Adrenal gland (tissue), 5 donors: Measurements from ENCODE around the gene INSR.

ENCODE experiments used
- CTCF ChIP-seq, 6 experiments: fragments of 450-650 bp in 4 of 6; fragments of 200-600 bp in 2 of 6; sonication (generic) in 1 of 6; IDR thresholded peaks; 1 replicate in 5 of 6; 2 replicates in 1 of 6; pipeline versions ENCODE4 v1.5.1 to v1.8.0; 2016 to 2021; ENCODE audit warnings: antibody characterized with exemption in 6 of 6, mild to moderate bottlenecking in 2 of 6, moderate library complexity in 1 of 6
- POLR2A ChIP-seq, 2 donors: fragments of 450-650 bp; IDR thresholded peaks; one replicate each; pipeline ENCODE4 v1.6.1; 2017; ENCODE audit warnings: antibody characterized with exemption in 2 of 2, mild to moderate bottlenecking in 2 of 2, moderate library complexity in 1 of 2
- donor health status: DM: no; HTN: no; CAD: no.

- TF ChIP-seq CTCF (IDR thresholded peaks at IDR 0.05), result no peak
- TF ChIP-seq POLR2A (IDR thresholded peaks at IDR 0.05), result no peak
Observed at GRCh38 chr19:7213628-7214323, 80.4 kb downstream of the INSR start.
